SU-DHL-6 (cell line): ENCODE measurements around the gene SCARF2.
"Not testable (repeated sequence)": the region's sequence is repeated elsewhere in the genome, so short reads cannot be mapped to it uniquely, and the experiment has no call there.

Experiments used
- EZH2phosphoT487 ChIP-seq: fragments of 200-600 bp; sonication (generic), shearing (Covaris generic); conservative IDR thresholded peaks from 2 replicates; pipeline ENCODE4 v1.6.1; 2018; ENCODE audit warnings: mild to moderate bottlenecking, antibody characterized with exemption, low read length, moderate library complexity, mixed read lengths
- TF ChIP-seq, protein P1 (sequence below): fragments of 200-600 bp; sonication (generic); IDR thresholded peaks from one replicate; pipeline ENCODE4 v1.5.1; 2017; ENCODE audit warnings: antibody characterized with exemption, mild to moderate bottlenecking, low read length, moderate library complexity; ENCODE audit not compliant: insufficient read depth, poor library complexity, severe bottlenecking

DNA sequence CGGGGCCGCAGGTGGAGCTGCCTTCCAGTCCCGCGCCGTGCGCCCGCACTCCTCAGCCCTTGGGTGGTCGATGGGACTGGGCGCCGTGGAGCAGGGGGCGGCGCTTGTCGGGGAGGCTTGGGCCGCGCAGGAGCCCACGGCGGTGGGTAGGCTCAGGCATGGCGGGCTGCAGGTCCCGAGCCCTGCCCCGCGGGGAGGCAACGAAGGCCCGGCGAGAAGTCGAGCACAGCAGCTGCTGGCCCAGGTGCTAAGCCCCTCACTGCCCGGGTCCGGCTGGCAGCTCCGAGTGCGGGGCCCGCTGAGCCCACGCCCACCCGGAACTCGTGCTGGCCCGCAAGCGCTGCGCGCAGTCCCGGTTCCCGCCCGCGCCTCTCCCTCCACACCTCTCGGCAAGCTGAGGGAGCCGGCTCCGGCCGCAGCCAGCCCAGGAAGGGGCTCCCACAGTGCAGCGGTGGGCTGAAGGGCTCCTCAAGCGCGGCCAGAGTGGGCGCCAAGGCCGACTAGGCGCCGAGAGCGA, 45.2 kb downstream of the SCARF2 start:
- not testable (repeated sequence) for TF ChIP-seq EZH2phosphoT487
- TF ChIP-seq, protein P1, sequence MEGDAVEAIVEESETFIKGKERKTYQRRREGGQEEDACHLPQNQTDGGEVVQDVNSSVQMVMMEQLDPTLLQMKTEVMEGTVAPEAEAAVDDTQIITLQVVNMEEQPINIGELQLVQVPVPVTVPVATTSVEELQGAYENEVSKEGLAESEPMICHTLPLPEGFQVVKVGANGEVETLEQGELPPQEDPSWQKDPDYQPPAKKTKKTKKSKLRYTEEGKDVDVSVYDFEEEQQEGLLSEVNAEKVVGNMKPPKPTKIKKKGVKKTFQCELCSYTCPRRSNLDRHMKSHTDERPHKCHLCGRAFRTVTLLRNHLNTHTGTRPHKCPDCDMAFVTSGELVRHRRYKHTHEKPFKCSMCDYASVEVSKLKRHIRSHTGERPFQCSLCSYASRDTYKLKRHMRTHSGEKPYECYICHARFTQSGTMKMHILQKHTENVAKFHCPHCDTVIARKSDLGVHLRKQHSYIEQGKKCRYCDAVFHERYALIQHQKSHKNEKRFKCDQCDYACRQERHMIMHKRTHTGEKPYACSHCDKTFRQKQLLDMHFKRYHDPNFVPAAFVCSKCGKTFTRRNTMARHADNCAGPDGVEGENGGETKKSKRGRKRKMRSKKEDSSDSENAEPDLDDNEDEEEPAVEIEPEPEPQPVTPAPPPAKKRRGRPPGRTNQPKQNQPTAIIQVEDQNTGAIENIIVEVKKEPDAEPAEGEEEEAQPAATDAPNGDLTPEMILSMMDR, result not testable (repeated sequence)
